Measurements from ENCODE around the gene MARCHF10. TPM values are rescaled to one million over a fixed set of nuclear protein-coding genes. Genes with fewer than 3 reads are reported as not detected.

Gene MARCHF10
- total RNA-seq, 1 experiment from 2014 or later: not detected

DNA sequence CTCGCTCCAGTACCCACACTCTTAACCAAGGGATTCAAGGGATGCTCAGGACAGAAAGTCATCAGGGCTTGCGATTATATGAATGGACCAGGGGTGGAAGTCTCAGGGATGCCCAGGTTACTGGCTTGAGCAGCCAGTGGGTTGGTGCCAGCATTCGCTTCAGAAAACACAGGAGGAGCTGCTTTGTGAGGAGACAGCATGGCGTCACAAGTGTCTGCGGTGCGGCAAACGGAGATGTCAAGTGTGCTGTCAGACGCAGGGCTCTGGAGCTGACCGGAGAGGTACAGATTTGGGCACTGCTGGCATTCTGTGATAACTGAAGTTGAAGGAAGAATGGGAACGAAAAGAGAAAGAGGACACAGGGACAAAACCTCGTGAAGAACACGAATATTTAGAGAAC is 4.1 kb downstream of the MARCHF10 start:
- no peaks in the 10 kb centered on the region for H3K27me3 ChIP-seq (ENCODE audit: insufficient read depth, low read length)

GRCh38 chr17:62802561-62803205 is 5.4 kb downstream of the MARCHF10 start:
- no peak overlapping the region for H2AFZ ChIP-seq (ENCODE audit: low read depth, low read length, poor library complexity, severe bottlenecking)
- no peaks in the 10 kb centered on the region for H3K36me3 ChIP-seq (ENCODE audit: control insufficient read depth in 1 of 2, insufficient read depth in 2 of 2, low read length in 2 of 2)
- POLR2A ChIA-PET: no interaction called here
- RAD21 ChIA-PET (ENCODE audit: low non-redundant PET in 1 of 2, low total read pairs in 2 of 2, uncharacterized antibody in 2 of 2, unreplicated experiment in 2 of 2): no interaction called here
- H3K9me2 ChIP-seq (ENCODE audit: insufficient read depth): no peaks in the 10 kb centered on the region
- ATAC-seq (no peak), DNase-seq (ENCODE audit: low read depth, low spot score) (no peak)
- H4K20me1 ChIP-seq (ENCODE audit: insufficient read depth): no peaks in the 10 kb centered on the region
- H3K4me1 ChIP-seq (ENCODE audit: control insufficient read depth in 1 of 2, insufficient read depth in 2 of 2, low read length in 2 of 2): peaks cover under 1 to 4% of the 10 kb centered on the region in 2 experiments; a peak in 2 of 4 replicates
- no peak overlapping the region for H3K9ac ChIP-seq (ENCODE audit: low read length)
- H3K27me3 ChIP-seq (ENCODE audit: insufficient read depth, low read length): no peaks in the 10 kb centered on the region
- H3K79me2 ChIP-seq (ENCODE audit: insufficient read depth, low read length): no peaks in the 10 kb centered on the region
- TF ChIP-seq, protein P1, sequence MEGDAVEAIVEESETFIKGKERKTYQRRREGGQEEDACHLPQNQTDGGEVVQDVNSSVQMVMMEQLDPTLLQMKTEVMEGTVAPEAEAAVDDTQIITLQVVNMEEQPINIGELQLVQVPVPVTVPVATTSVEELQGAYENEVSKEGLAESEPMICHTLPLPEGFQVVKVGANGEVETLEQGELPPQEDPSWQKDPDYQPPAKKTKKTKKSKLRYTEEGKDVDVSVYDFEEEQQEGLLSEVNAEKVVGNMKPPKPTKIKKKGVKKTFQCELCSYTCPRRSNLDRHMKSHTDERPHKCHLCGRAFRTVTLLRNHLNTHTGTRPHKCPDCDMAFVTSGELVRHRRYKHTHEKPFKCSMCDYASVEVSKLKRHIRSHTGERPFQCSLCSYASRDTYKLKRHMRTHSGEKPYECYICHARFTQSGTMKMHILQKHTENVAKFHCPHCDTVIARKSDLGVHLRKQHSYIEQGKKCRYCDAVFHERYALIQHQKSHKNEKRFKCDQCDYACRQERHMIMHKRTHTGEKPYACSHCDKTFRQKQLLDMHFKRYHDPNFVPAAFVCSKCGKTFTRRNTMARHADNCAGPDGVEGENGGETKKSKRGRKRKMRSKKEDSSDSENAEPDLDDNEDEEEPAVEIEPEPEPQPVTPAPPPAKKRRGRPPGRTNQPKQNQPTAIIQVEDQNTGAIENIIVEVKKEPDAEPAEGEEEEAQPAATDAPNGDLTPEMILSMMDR (IDR thresholded peaks at IDR 0.05 in 2 of 3, conservative IDR thresholded peaks at IDR 0.05 in 1 of 3; ENCODE audit: borderline replicate concordance in 1 of 3, insufficient read depth in 1 of 3, low read depth in 2 of 3, low read length in 2 of 3): no peak
- TF ChIP-seq EGR1 (IDR thresholded peaks at IDR 0.05; ENCODE audit: low read depth) (no peak), TCF7L2 (IDR thresholded peaks at IDR 0.05; ENCODE audit: borderline replicate concordance, extremely low read depth, insufficient read depth, insufficient read length) (no peak)
- no peak overlapping the region for H3K27ac ChIP-seq (ENCODE audit: low read depth, low read length)
- BruUV-seq (replicated peaks): no TSS peak
- CTCF ChIA-PET: no interaction called here
- intact Hi-C loops (cut with micrococcal nuclease): no loop called here
- H3K4me3 ChIP-seq (replicated peaks in 1 of 2; ENCODE audit: low read depth in 1 of 2, low read length in 2 of 2): no peak overlapping the region
- no peaks in the 10 kb centered on the region for H3K9me3 ChIP-seq (ENCODE audit: control insufficient read depth in 1 of 2, insufficient read depth in 1 of 2, low read depth in 1 of 2, low read length in 2 of 2)
- no peak overlapping the region for H3K4me2 ChIP-seq (ENCODE audit: low read length)

More for the DNA sequence above, 4.1 kb downstream of the MARCHF10 start:
- no TSS peak for BruUV-seq (replicated peaks)
- TF ChIP-seq EZH2 (IDR thresholded peaks at IDR 0.05): no peak
- RAD21 ChIA-PET (ENCODE audit: low non-redundant PET in 1 of 2, low total read pairs in 2 of 2, uncharacterized antibody in 2 of 2, unreplicated experiment in 2 of 2): no interaction called here
- H2AFZ ChIP-seq (ENCODE audit: low read depth, low read length, poor library complexity, severe bottlenecking): no peak overlapping the region
- H3K36me3 ChIP-seq (ENCODE audit: control insufficient read depth in 1 of 2, insufficient read depth in 2 of 2, low read length in 2 of 2): no peaks in the 10 kb centered on the region
- no peak for DNase-seq (ENCODE audit: low read depth, low spot score)
- CTCF ChIA-PET: no interaction called here
- H3K4me3 ChIP-seq (replicated peaks in 1 of 2; ENCODE audit: low read depth in 1 of 2, low read length in 2 of 2): no peak overlapping the region
- POLR2A ChIA-PET: no interaction called here
- no peaks in the 10 kb centered on the region for H3K9me3 ChIP-seq (ENCODE audit: control insufficient read depth in 1 of 2, insufficient read depth in 1 of 2, low read depth in 1 of 2, low read length in 2 of 2)
- H3K4me2 ChIP-seq (ENCODE audit: low read length): no peak overlapping the region
- no peak overlapping the region for H3K9ac ChIP-seq (ENCODE audit: low read length)
- no peak for ATAC-seq
- H4K20me1 ChIP-seq (ENCODE audit: insufficient read depth): no peaks in the 10 kb centered on the region
- H3K27ac ChIP-seq (ENCODE audit: low read depth, low read length): no peak overlapping the region
- no peaks in the 10 kb centered on the region for H3K79me2 ChIP-seq (ENCODE audit: insufficient read depth, low read length)
- no peaks in the 10 kb centered on the region for H3K9me2 ChIP-seq (ENCODE audit: insufficient read depth)
- H3K4me1 ChIP-seq (ENCODE audit: control insufficient read depth in 1 of 2, insufficient read depth in 2 of 2, low read length in 2 of 2): peaks cover 3 to 13% of the 10 kb centered on the region in 2 experiments; a peak in 3 of 4 replicates
- intact Hi-C loops (cut with micrococcal nuclease): no loop called here
